PC-9 (cell line): ENCODE measurements around the gene ASTN2. TPM values are rescaled to one million over a fixed set of nuclear protein-coding genes. Genes with fewer than 3 reads are reported as not detected.

ENCODE experiments used
- BruUV-seq: library from RNA; stranded (reverse); fragments of 400-500 nt; replicated peaks from 2 replicates; lab custom pipeline; 2021; lab: Mats Ljungman, UMichigan
- CTCF ChIA-PET: fragments of 300-600 bp; sonication (Branson Sonifier 250); formaldehyde crosslinking; loops from one replicate; lab custom pipeline; 2022; ENCODE audit warnings: antibody characterized with exemption; lab: Charles Lee
- POLR2A ChIA-PET: fragments of 300-600 bp; sonication (Branson Sonifier 250); formaldehyde crosslinking; loops from one replicate; lab custom pipeline; 2022; ENCODE audit warnings: antibody characterized with exemption; ENCODE audit not compliant: unreplicated experiment; lab: Charles Lee
- DNase-seq, 2 experiments: peaks; one replicate each; pipeline versions ENCODE4 v3.0.0 to v3.0.0-alpha.2; 2015 to 2022; ENCODE audit warnings: mixed read lengths in 1 of 2
- H2AFZ ChIP-seq: fragments of 200-600 bp; sonication (generic); 2 replicates; pipeline ENCODE4 v1.8.1; 2017; ENCODE audit warnings: antibody characterized with exemption
- H3F3A ChIP-seq: fragments of 200-600 bp; sonication (generic); 2 replicates; pipeline ENCODE4 v1.8.1; 2017; ENCODE audit warnings: antibody characterized with exemption, mild to moderate bottlenecking, low read depth; ENCODE audit not compliant: insufficient read depth
- H3K27ac ChIP-seq: fragments of 200-600 bp; sonication (generic); 2 replicates; pipeline ENCODE4 v1.6.1; 2016; ENCODE audit warnings: mixed run types
- H3K27me3 ChIP-seq: fragments of 200-600 bp; sonication (generic); 2 replicates; pipeline ENCODE4 v1.6.1; 2016; ENCODE audit warnings: low read depth, mixed run types; ENCODE audit not compliant: insufficient read depth
- H3K36me3 ChIP-seq: fragments of 200-600 bp; sonication (generic); 2 replicates; pipeline ENCODE4 v1.6.1; 2016; ENCODE audit warnings: low read depth, mixed run types
- H3K4me1 ChIP-seq: fragments of 200-600 bp; sonication (generic); replicated peaks from 2 replicates; pipeline ENCODE4 v1.6.1; 2016; ENCODE audit warnings: mixed run types; ENCODE audit not compliant: insufficient read depth
- H3K4me2 ChIP-seq: fragments of 200-600 bp; sonication (generic); 2 replicates; pipeline ENCODE4 v1.6.1; 2017; ENCODE audit warnings: mixed run types
- H3K4me3 ChIP-seq: fragments of 200-600 bp; sonication (generic); 2 replicates; pipeline ENCODE4 v1.6.1; 2016; ENCODE audit warnings: mixed run types
- H3K79me2 ChIP-seq: fragments of 200-600 bp; sonication (generic); 2 replicates; pipeline ENCODE4 v1.6.1; 2017; ENCODE audit warnings: low read depth, mixed run types
- H3K9me2 ChIP-seq: fragments of 200-600 bp; sonication (generic); 2 replicates; pipeline ENCODE4 v1.8.1; 2017; ENCODE audit warnings: mild to moderate bottlenecking; ENCODE audit not compliant: insufficient read depth
- H3K9me3 ChIP-seq: fragments of 200-600 bp; sonication (generic); 2 replicates; pipeline ENCODE4 v1.8.1; 2016; ENCODE audit warnings: low read depth; ENCODE audit not compliant: insufficient read depth
- H4K20me1 ChIP-seq: fragments of 200-600 bp; sonication (generic); 2 replicates; pipeline ENCODE4 v1.8.1; 2017; ENCODE audit not compliant: insufficient read depth
- CTCF ChIP-seq: fragments of 200-600 bp; sonication (generic); conservative IDR thresholded peaks from 2 replicates; pipeline ENCODE4 v1.6.1; 2017; ENCODE audit warnings: mixed run types, antibody characterized with exemption, mild to moderate bottlenecking, moderate library complexity
- EZH2 ChIP-seq: fragments of 200-600 bp; sonication (generic); IDR thresholded peaks from 2 replicates; pipeline ENCODE4 v1.8.0; 2017; ENCODE audit warnings: antibody characterized with exemption, low read depth
- intact Hi-C: fragments of 100-400 bp; cut with micrococcal nuclease; formaldehyde crosslinking; loops from one replicate; pipeline ENCODE4 v1.10.0; 2022; ENCODE audit not compliant: unreplicated experiment
- total RNA-seq: library from RNA; stranded (reverse); gene quantifications from 2 replicates; pipeline ENCODE4 v1.2.3, GENCODE V29; 2021

ASTN2 gene
- total RNA-seq, 1 experiment from 2014 or later: 6.2 TPM

- POLR2A ChIA-PET: no interaction called here
- Histone ChIP-seq H3K9me3 (no peaks in the 10 kb centered on the region), H3K27ac (no peak overlapping the region), H3K27me3 (peaks cover 7% of the 10 kb centered on the region; the same call in 1 of the 2 replicates), H3F3A (no peaks in the 10 kb centered on the region), H3K79me2 (no peaks in the 10 kb centered on the region), H3K9me2 (no peaks in the 10 kb centered on the region), H3K4me2 (no peak overlapping the region), H3K36me3 (no peaks in the 10 kb centered on the region), H2AFZ (no peak overlapping the region), H3K4me1 (no peaks in the 10 kb centered on the region), H4K20me1 (no peaks in the 10 kb centered on the region), H3K4me3 (no peak overlapping the region)
- CTCF ChIA-PET: no interaction called here
- DNase-seq: no peak
- intact Hi-C loops: no loop called here
- no peak for TF ChIP-seq CTCF
- TF ChIP-seq EZH2: no peak
- BruUV-seq: no TSS peak
Observed at GRCh38 chr9:117424291-117424690, 9.4 kb upstream of the ASTN2 start.

GRCh38 chr9:117418111-117418510, 3.3 kb upstream of the ASTN2 start:
- no peak overlapping the region for H3K27ac ChIP-seq
- no peaks in the 10 kb centered on the region for H3K4me1 ChIP-seq
- no peaks in the 10 kb centered on the region for H3F3A ChIP-seq
- H3K9me3 ChIP-seq: no peaks in the 10 kb centered on the region
- TF ChIP-seq EZH2 (no peak), CTCF (no peak)
- no peaks in the 10 kb centered on the region for H4K20me1 ChIP-seq
- CTCF ChIA-PET: no interaction called here
- no peaks in the 10 kb centered on the region for H3K9me2 ChIP-seq
- POLR2A ChIA-PET: no interaction called here
- DNase-seq: no peak
- intact Hi-C loops: no loop called here
- no peaks in the 10 kb centered on the region for H3K79me2 ChIP-seq
- H3K4me2 ChIP-seq: no peak overlapping the region
- H3K27me3 ChIP-seq: peaks cover 25% of the 10 kb centered on the region; the same call in 1 of the 2 replicates
- H2AFZ ChIP-seq: no peak overlapping the region
- no peaks in the 10 kb centered on the region for H3K36me3 ChIP-seq
- BruUV-seq: no TSS peak
- no peak overlapping the region for H3K4me3 ChIP-seq

- Histone ChIP-seq H3K9me2 (no peaks in the 10 kb centered on the region), H3K27ac (no peak overlapping the region), H2AFZ (no peak overlapping the region), H3K4me1 (no peaks in the 10 kb centered on the region), H3K4me3 (no peak overlapping the region), H3F3A (no peaks in the 10 kb centered on the region), H4K20me1 (no peaks in the 10 kb centered on the region), H3K27me3 (peaks cover 26% of the 10 kb centered on the region; the same call in 1 of the 2 replicates), H3K4me2 (no peak overlapping the region), H3K79me2 (no peaks in the 10 kb centered on the region), H3K36me3 (no peaks in the 10 kb centered on the region), H3K9me3 (no peaks in the 10 kb centered on the region)
- BruUV-seq: no TSS peak
- TF ChIP-seq EZH2 (no peak), CTCF (no peak)
- DNase-seq: no peak
- CTCF ChIA-PET: no interaction called here
- intact Hi-C loops: no loop called here
- POLR2A ChIA-PET: no interaction called here
Observed at GRCh38 chr9:117416856-117417255, 2.0 kb upstream of the ASTN2 start.
